MM.1S (cell line): Measurements from ENCODE around the gene WRAP73.

Source experiments
- DNase-seq: peaks from one replicate; pipeline ENCODE4 v3.0.0-alpha.2; 2015
- H2AFZ ChIP-seq: fragments of 300-600 bp; sonication (generic); 2 replicates; pipeline ENCODE4 v1.6.0; 2016; ENCODE audit warnings: antibody characterized with exemption, low read length
- H3F3A ChIP-seq: fragments of 300-600 bp; sonication (generic); 2 replicates; pipeline ENCODE4 v1.6.1; 2016; ENCODE audit warnings: mild to moderate bottlenecking, antibody characterized with exemption, low read length, moderate library complexity, mixed read lengths; ENCODE audit not compliant: insufficient read depth
- H3K27ac ChIP-seq: fragments of 300-600 bp; sonication (generic); 2 replicates; pipeline ENCODE4 v1.5.1; 2016; ENCODE audit warnings: mild to moderate bottlenecking, low read length
- H3K27me3 ChIP-seq: fragments of 300-600 bp; sonication (generic); replicated peaks from 2 replicates; pipeline ENCODE4 v1.6.0; 2016; ENCODE audit warnings: low read length; ENCODE audit not compliant: insufficient read depth
- H3K36me3 ChIP-seq: fragments of 300-600 bp; sonication (generic); replicated peaks from 2 replicates; pipeline ENCODE4 v1.6.1; 2016; ENCODE audit warnings: mild to moderate bottlenecking, low read length, mixed read lengths; ENCODE audit not compliant: insufficient read depth
- H3K4me1 ChIP-seq: fragments of 300-600 bp; sonication (generic); 2 replicates; pipeline ENCODE4 v1.6.1; 2016; ENCODE audit warnings: low read length, mixed read lengths
- H3K4me2 ChIP-seq: fragments of 300-600 bp; sonication (generic); 2 replicates; pipeline ENCODE4 v1.6.0; 2016; ENCODE audit warnings: low read depth, low read length
- H3K4me3 ChIP-seq: fragments of 300-600 bp; sonication (generic); 2 replicates; pipeline ENCODE4 v1.5.1; 2016; ENCODE audit warnings: low read length, mixed read lengths
- H3K79me2 ChIP-seq: fragments of 300-600 bp; sonication (generic); 2 replicates; pipeline ENCODE4 v1.6.1; 2016; ENCODE audit warnings: mixed run types, low read length, mixed read lengths
- H3K9ac ChIP-seq: fragments of 300-600 bp; sonication (generic); 2 replicates; pipeline ENCODE4 v1.6.1; 2016; ENCODE audit warnings: low read length, mixed read lengths
- H3K9me2 ChIP-seq: fragments of 300-600 bp; sonication (generic); replicated peaks from 2 replicates; pipeline ENCODE4 v1.6.1; 2016; ENCODE audit warnings: mild to moderate bottlenecking, low read length, mixed read lengths; ENCODE audit not compliant: insufficient read depth
- H3K9me3 ChIP-seq: fragments of 300-600 bp; sonication (generic); replicated peaks from 2 replicates; pipeline ENCODE4 v1.6.1; 2016; ENCODE audit warnings: mild to moderate bottlenecking, low read length, mixed read lengths; ENCODE audit not compliant: insufficient read depth
- H4K20me1 ChIP-seq: fragments of 300-600 bp; sonication (generic); 2 replicates; pipeline ENCODE4 v1.6.1; 2016; ENCODE audit warnings: mild to moderate bottlenecking, low read length, moderate library complexity, mixed read lengths; ENCODE audit not compliant: insufficient read depth
- CTCF ChIP-seq: fragments of 300-600 bp; sonication (generic); IDR thresholded peaks from 2 replicates; pipeline ENCODE4 v1.5.1; 2016; ENCODE audit warnings: antibody characterized with exemption, low read length, mixed read lengths
- EZH2 ChIP-seq: fragments of 300-600 bp; sonication (generic); optimal IDR thresholded peaks from 2 replicates; pipeline ENCODE3; 2017; ENCODE audit warnings: low read depth, mild to moderate bottlenecking, antibody characterized with exemption, low read length, mixed read lengths
- EZH2phosphoT487 ChIP-seq: fragments of 300-600 bp; sonication (generic); IDR thresholded peaks from 2 replicates; pipeline ENCODE4 v1.6.1; 2018; ENCODE audit warnings: antibody characterized with exemption, low read length

Gene WRAP73

GRCh38 chr1:3657096-3657475 is 7.2 kb upstream of the WRAP73 start:
- Histone ChIP-seq H3K4me2 (no peak overlapping the region), H2AFZ (no peak overlapping the region), H4K20me1 (no peaks in the 10 kb centered on the region; the same call in 1 of the 2 replicates), H3K27ac (no peak overlapping the region), H3F3A (no peaks in the 10 kb centered on the region), H3K27me3 (no peaks in the 10 kb centered on the region), H3K9ac (no peak overlapping the region), H3K79me2 (peaks cover 68% of the 10 kb centered on the region), H3K4me3 (no peak overlapping the region), H3K4me1 (no peaks in the 10 kb centered on the region; the same call in 1 of the 2 replicates), H3K9me2 (no peaks in the 10 kb centered on the region), H3K36me3 (no peaks in the 10 kb centered on the region), H3K9me3 (no peaks in the 10 kb centered on the region)
- no peak for TF ChIP-seq CTCF
- no peak for TF ChIP-seq EZH2phosphoT487
- no peak for DNase-seq

- Histone ChIP-seq H4K20me1 (no peaks in the 10 kb centered on the region; the same call in 1 of the 2 replicates), H3K27ac (no peak overlapping the region), H3K36me3 (no peaks in the 10 kb centered on the region), H3F3A (no peaks in the 10 kb centered on the region), H3K9me3 (no peaks in the 10 kb centered on the region), H3K4me2 (no peak overlapping the region), H3K9ac (no peak overlapping the region), H3K27me3 (no peaks in the 10 kb centered on the region), H3K4me3 (no peak overlapping the region), H3K9me2 (no peaks in the 10 kb centered on the region), H3K79me2 (peaks cover 66% of the 10 kb centered on the region), H2AFZ (no peak overlapping the region), H3K4me1 (no peaks in the 10 kb centered on the region; the same call in 1 of the 2 replicates)
- no peak for DNase-seq
- TF ChIP-seq EZH2phosphoT487 = no peak
- TF ChIP-seq EZH2 = no peak
- no peak for TF ChIP-seq CTCF
Observed at GRCh38 chr1:3656450-3657095, 6.7 kb upstream of the WRAP73 start.

- no peak overlapping the region for H3K4me3 ChIP-seq
- no peaks in the 10 kb centered on the region for H3F3A ChIP-seq
- no peaks in the 10 kb centered on the region for H3K36me3 ChIP-seq
- H3K9ac ChIP-seq = no peak overlapping the region
- H2AFZ ChIP-seq = no peak overlapping the region
- H3K79me2 ChIP-seq = peaks cover 56% of the 10 kb centered on the region
- no peaks in the 10 kb centered on the region; the same call in 1 of the 2 replicates for H3K4me1 ChIP-seq
- H3K9me2 ChIP-seq = no peaks in the 10 kb centered on the region
- no peak for DNase-seq
- H4K20me1 ChIP-seq = no peaks in the 10 kb centered on the region; the same call in 1 of the 2 replicates
- no peak overlapping the region for H3K27ac ChIP-seq
- no peaks in the 10 kb centered on the region for H3K27me3 ChIP-seq
- H3K4me2 ChIP-seq = no peak overlapping the region
- TF ChIP-seq EZH2 = no peak
- no peak for TF ChIP-seq CTCF
- TF ChIP-seq EZH2phosphoT487 = no peak
- H3K9me3 ChIP-seq = no peaks in the 10 kb centered on the region
Observed at GRCh38 chr1:3654549-3655281, 4.8 kb upstream of the WRAP73 start.
